WTC11 (cell line): ENCODE data around the gene NCOA1.

Source experiments
- ATF6 ChIP-seq: sonication (generic); formaldehyde crosslinking; IDR thresholded peaks from 2 replicates; pipeline ENCODE4 v1.8.1; 2023; ENCODE audit warnings: mild to moderate bottlenecking, missing genetic modification reagents
- CBFB ChIP-seq: sonication (generic); formaldehyde crosslinking; IDR thresholded peaks from 2 replicates; pipeline ENCODE4 v1.8.1; 2022; ENCODE audit warnings: mild to moderate bottlenecking, low read depth, missing genetic modification reagents
- CREB1 ChIP-seq: sonication (generic); formaldehyde crosslinking; IDR thresholded peaks from 2 replicates; pipeline ENCODE4 v1.8.0; 2023; ENCODE audit warnings: mild to moderate bottlenecking, missing genetic modification reagents
- CTCF ChIP-seq: fragments of 200-600 bp; IDR thresholded peaks from 2 replicates; pipeline ENCODE4 v1.8.0; 2022; ENCODE audit warnings: antibody characterized with exemption
- ESRRA ChIP-seq: sonication (generic); formaldehyde crosslinking; IDR thresholded peaks from 2 replicates; pipeline ENCODE4 v1.8.1; 2022; ENCODE audit warnings: mild to moderate bottlenecking, missing genetic modification reagents, borderline replicate concordance
- JUN ChIP-seq: sonication (generic); formaldehyde crosslinking; IDR thresholded peaks from 2 replicates; pipeline ENCODE4 v1.8.0; 2023; ENCODE audit warnings: mild to moderate bottlenecking, missing genetic modification reagents
- KAT7 ChIP-seq: sonication (generic); formaldehyde crosslinking; IDR thresholded peaks from 2 replicates; pipeline ENCODE4 v1.8.1; 2023; ENCODE audit warnings: missing genetic modification reagents, mild to moderate bottlenecking, borderline replicate concordance
- MLX ChIP-seq: sonication (generic); formaldehyde crosslinking; IDR thresholded peaks from 2 replicates; pipeline ENCODE4 v1.8.1; 2023; ENCODE audit warnings: mild to moderate bottlenecking, missing genetic modification reagents, moderate library complexity
- MYBL2 ChIP-seq: sonication (generic); formaldehyde crosslinking; IDR thresholded peaks from 2 replicates; pipeline ENCODE4 v1.8.1; 2023; ENCODE audit warnings: mild to moderate bottlenecking, moderate library complexity, missing genetic modification reagents
- NR1H2 ChIP-seq: sonication (generic); formaldehyde crosslinking; IDR thresholded peaks from 2 replicates; pipeline ENCODE4 v1.9.0; 2021; ENCODE audit warnings: mild to moderate bottlenecking, moderate library complexity, missing genetic modification reagents
- TEAD1 ChIP-seq: sonication (generic); formaldehyde crosslinking; IDR thresholded peaks from 2 replicates; pipeline ENCODE4 v1.8.0; 2022; ENCODE audit warnings: mild to moderate bottlenecking, missing genetic modification reagents
- ZNF317 ChIP-seq: sonication (generic); formaldehyde crosslinking; IDR thresholded peaks from 2 replicates; pipeline ENCODE4 v1.8.1; 2023; ENCODE audit warnings: low read depth, mild to moderate bottlenecking, moderate library complexity, missing genetic modification reagents, borderline replicate concordance
- TF ChIP-seq, protein P1 (sequence below): sonication (generic); formaldehyde crosslinking; IDR thresholded peaks from 2 replicates; pipeline ENCODE4 v1.8.1; 2022; ENCODE audit warnings: low read depth, missing genetic modification reagents, borderline replicate concordance
- TF ChIP-seq, protein P2 (sequence below): sonication (generic); formaldehyde crosslinking; IDR thresholded peaks from 2 replicates; pipeline ENCODE4 v1.8.0; 2023; ENCODE audit warnings: missing genetic modification reagents, mild to moderate bottlenecking, borderline replicate concordance

GRCh38 chr2:24740142-24740541 lies 249.1 kb downstream of the NCOA1 start:
- no peak for TF ChIP-seq ESRRA
- no peak for TF ChIP-seq CTCF
- TF ChIP-seq, protein P1, sequence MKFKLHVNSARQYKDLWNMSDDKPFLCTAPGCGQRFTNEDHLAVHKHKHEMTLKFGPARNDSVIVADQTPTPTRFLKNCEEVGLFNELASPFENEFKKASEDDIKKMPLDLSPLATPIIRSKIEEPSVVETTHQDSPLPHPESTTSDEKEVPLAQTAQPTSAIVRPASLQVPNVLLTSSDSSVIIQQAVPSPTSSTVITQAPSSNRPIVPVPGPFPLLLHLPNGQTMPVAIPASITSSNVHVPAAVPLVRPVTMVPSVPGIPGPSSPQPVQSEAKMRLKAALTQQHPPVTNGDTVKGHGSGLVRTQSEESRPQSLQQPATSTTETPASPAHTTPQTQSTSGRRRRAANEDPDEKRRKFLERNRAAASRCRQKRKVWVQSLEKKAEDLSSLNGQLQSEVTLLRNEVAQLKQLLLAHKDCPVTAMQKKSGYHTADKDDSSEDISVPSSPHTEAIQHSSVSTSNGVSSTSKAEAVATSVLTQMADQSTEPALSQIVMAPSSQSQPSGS = no peak
- TF ChIP-seq ATF6 (CRISPR knock-in tag) = no peak
- TF ChIP-seq, protein P2, sequence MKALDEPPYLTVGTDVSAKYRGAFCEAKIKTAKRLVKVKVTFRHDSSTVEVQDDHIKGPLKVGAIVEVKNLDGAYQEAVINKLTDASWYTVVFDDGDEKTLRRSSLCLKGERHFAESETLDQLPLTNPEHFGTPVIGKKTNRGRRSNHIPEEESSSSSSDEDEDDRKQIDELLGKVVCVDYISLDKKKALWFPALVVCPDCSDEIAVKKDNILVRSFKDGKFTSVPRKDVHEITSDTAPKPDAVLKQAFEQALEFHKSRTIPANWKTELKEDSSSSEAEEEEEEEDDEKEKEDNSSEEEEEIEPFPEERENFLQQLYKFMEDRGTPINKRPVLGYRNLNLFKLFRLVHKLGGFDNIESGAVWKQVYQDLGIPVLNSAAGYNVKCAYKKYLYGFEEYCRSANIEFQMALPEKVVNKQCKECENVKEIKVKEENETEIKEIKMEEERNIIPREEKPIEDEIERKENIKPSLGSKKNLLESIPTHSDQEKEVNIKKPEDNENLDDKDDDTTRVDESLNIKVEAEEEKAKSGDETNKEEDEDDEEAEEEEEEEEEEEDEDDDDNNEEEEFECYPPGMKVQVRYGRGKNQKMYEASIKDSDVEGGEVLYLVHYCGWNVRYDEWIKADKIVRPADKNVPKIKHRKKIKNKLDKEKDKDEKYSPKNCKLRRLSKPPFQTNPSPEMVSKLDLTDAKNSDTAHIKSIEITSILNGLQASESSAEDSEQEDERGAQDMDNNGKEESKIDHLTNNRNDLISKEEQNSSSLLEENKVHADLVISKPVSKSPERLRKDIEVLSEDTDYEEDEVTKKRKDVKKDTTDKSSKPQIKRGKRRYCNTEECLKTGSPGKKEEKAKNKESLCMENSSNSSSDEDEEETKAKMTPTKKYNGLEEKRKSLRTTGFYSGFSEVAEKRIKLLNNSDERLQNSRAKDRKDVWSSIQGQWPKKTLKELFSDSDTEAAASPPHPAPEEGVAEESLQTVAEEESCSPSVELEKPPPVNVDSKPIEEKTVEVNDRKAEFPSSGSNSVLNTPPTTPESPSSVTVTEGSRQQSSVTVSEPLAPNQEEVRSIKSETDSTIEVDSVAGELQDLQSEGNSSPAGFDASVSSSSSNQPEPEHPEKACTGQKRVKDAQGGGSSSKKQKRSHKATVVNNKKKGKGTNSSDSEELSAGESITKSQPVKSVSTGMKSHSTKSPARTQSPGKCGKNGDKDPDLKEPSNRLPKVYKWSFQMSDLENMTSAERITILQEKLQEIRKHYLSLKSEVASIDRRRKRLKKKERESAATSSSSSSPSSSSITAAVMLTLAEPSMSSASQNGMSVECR (CRISPR knock-in tag) = no peak
- no peak for TF ChIP-seq MYBL2
- TF ChIP-seq MLX (CRISPR knock-in tag) = no peak
- TF ChIP-seq JUN (CRISPR knock-in tag) = no peak
- TF ChIP-seq CREB1 = no peak
- TF ChIP-seq NR1H2 (CRISPR knock-in tag) = no peak
- TF ChIP-seq KAT7 (CRISPR knock-in tag) = no peak
- TF ChIP-seq CBFB (CRISPR knock-in tag) = no peak
- no peak for TF ChIP-seq TEAD1 (CRISPR knock-in tag)
- TF ChIP-seq ZNF317 (CRISPR knock-in tag) = no peak
